Lung (tissue), 12 donors: Measurements from ENCODE around the gene RETREG1. TPM values are rescaled to one million over a fixed set of nuclear protein-coding genes. Genes with fewer than 3 reads are reported as not detected.

Source experiments
- ATAC-seq: fragments of 200-7000 bp; cut with Tn5 transposase; one replicate; pipeline ENCODE4 v1.9.1; 2020; ENCODE audit warnings: moderate number of reproducible peaks; ENCODE audit not compliant: insufficient read depth, low FRiP score
- DNase-seq, 3 donors: peaks; one replicate each; pipeline ENCODE4 v3.0.0-alpha.2; 2013 to 2017
- H3K27ac ChIP-seq, 2 donors: one replicate each; pipeline ENCODE4 v1.5.1; 2013; ENCODE audit warnings: mild to moderate bottlenecking in 2 of 2, moderate library complexity in 2 of 2, control low read depth in 1 of 2, inconsistent platforms in 1 of 2, low read depth in 1 of 2, low read length in 1 of 2
- H3K27me3 ChIP-seq, 3 donors: one replicate each; pipeline ENCODE4 v1.5.1; 2013; ENCODE audit warnings: low read length in 2 of 3; ENCODE audit not compliant: control insufficient read depth in 3 of 3, insufficient read depth in 3 of 3
- H3K36me3 ChIP-seq, 4 donors: one replicate each; pipeline ENCODE4 v1.5.1; 2013; ENCODE audit warnings: low read length in 4 of 4, mild to moderate bottlenecking in 1 of 4, moderate library complexity in 1 of 4; ENCODE audit not compliant: control insufficient read depth in 4 of 4, insufficient read depth in 4 of 4
- H3K4me1 ChIP-seq, 5 donors: one replicate each; pipeline ENCODE4 v1.5.1; 2013; ENCODE audit warnings: low read length in 5 of 5, mild to moderate bottlenecking in 2 of 5, moderate library complexity in 1 of 5; ENCODE audit not compliant: control insufficient read depth in 5 of 5, insufficient read depth in 5 of 5
- H3K4me3 ChIP-seq: one replicate; pipeline ENCODE4 v1.5.1; 2013; ENCODE audit warnings: mild to moderate bottlenecking, control low read depth, moderate library complexity
- H3K9ac ChIP-seq, 2 donors: one replicate each; pipeline ENCODE4 v1.5.1; 2013; ENCODE audit warnings: low read length in 2 of 2, control low read depth in 1 of 2; ENCODE audit not compliant: insufficient read depth in 1 of 2
- H3K9me3 ChIP-seq, 4 donors: one replicate each; pipeline ENCODE4 v1.5.1; 2013; ENCODE audit warnings: low read length in 3 of 4, mild to moderate bottlenecking in 1 of 4, moderate library complexity in 1 of 4; ENCODE audit not compliant: control insufficient read depth in 4 of 4, insufficient read depth in 3 of 4
- CTCF ChIP-seq: IDR thresholded peaks from 2 replicates; pipeline ENCODE4 v1.5.1; 2012; ENCODE audit warnings: mild to moderate bottlenecking; ENCODE audit errors: control extremely low read depth, extremely low read depth
- WGBS, 2 donors: extraction: QIAGEN DNeasy Blood & Tissue Kit; methylation state at CpG; one replicate each; pipeline ENCODE4 v1.1.7; 2013; 5-methylcytosine and 5-hydroxymethylcytosine counted together
- polyA plus RNA-seq, 2 donors: library from polyadenylated mRNA; stranded (reverse); fragments of 200-250 nt; gene quantifications; one replicate each; pipeline ENCODE4 v1.2.1, GENCODE V29; 2013
- total RNA-seq, 2 donors: library from RNA; depleted of rRNA in 1 of 2; stranded (reverse); fragments of >200 nt in 1 of 2; gene quantifications; one replicate each; pipeline ENCODE4 v1.2.1, GENCODE V29; 2014 to 2021
- donor health status: control.
- donor health status: control.
- donor health status: Bipolar disorder and iron deficiency.
- donor health status: healthy.
- donor health status: DM: yes; HTN: yes; CAD: no.

Gene RETREG1
- total and polyA plus RNA-seq, 4 donors: 6.8 to 19.5 (median 9.6) TPM

DNA sequence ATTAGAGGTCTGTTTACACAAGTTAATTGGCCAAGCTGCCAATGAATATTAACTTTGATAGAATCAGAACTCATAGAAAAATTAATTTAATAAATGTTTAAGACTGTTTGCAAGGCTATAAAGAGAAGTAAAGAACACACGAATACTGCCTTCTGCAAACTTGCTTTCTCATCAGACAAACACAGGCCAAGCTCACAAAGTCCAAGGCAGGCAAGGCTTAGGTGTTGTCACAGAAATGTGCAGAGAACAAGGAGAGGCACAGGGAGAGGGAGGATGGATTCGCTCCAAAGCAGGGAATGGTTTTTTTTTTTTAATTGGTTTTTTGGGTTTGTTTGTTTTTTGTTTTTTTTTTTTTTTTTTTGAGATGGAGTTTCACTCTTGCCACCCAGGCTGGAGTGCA lies 43.4 kb downstream of the RETREG1 start:
- Histone ChIP-seq H3K4me3 (no peak overlapping the region), H3K27ac (no peak overlapping the region), H3K9me3 (no peaks in the 10 kb centered on the region), H3K4me1 (peaks cover 0 to 3% (median 0%) of the 10 kb centered on the region in 5 donors), H3K9ac (no peak overlapping the region), H3K27me3 (no peaks in the 10 kb centered on the region), H3K36me3 (no peaks in the 10 kb centered on the region)
- ATAC-seq (no peak), DNase-seq (no peak)
- no peak for TF ChIP-seq CTCF
- WGBS, 2 donors: 83 to 89% methylated on average over 2 of the region's 2 CpGs

- H3K36me3 ChIP-seq: no peaks in the 10 kb centered on the region
- H3K9me3 ChIP-seq: no peaks in the 10 kb centered on the region
- no peak overlapping the region for H3K27ac ChIP-seq
- DNase-seq (no peak), ATAC-seq (no peak)
- H3K4me3 ChIP-seq: no peak overlapping the region
- WGBS, 2 donors: 97% methylated on average over 19 of the region's 19 CpGs
- peaks cover 0 to 3% (median 0%) of the 10 kb centered on the region in 5 donors for H3K4me1 ChIP-seq
- no peak for TF ChIP-seq CTCF
- H3K27me3 ChIP-seq: no peaks in the 10 kb centered on the region
- no peak overlapping the region for H3K9ac ChIP-seq
Measured at GRCh38 chr5:16572289-16573015, 44.3 kb downstream of the RETREG1 start.

DNA sequence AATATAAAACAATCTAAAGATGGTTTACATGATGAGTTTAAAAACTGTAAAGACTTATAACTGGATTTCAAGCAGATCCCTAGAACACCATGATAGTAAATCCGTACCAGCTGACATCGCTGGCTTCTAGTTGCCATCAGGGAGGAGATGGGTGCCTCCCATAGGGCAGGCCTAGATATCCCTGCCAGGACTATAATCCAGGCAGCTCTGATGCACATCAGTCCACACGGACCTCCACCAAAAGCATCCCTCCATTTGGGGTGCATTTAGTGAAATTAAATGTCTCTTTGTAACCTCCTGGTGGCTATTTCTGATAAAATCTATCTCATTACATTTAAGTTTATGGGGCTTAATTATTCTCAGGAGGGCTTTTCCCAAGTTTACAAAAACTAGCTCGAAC lies 45.8 kb downstream of the RETREG1 start:
- H3K9me3 ChIP-seq: no peaks in the 10 kb centered on the region
- TF ChIP-seq CTCF: no peak
- ATAC-seq (no peak), DNase-seq (no peak)
- H3K4me3 ChIP-seq: no peak overlapping the region
- H3K9ac ChIP-seq: no peak overlapping the region
- WGBS, 2 donors: 73 to 90% methylated on average over 4 of the region's 4 CpGs
- no peak overlapping the region for H3K27ac ChIP-seq
- H3K27me3 ChIP-seq: peaks cover 0 to 3% (median 0%) of the 10 kb centered on the region in 3 donors
- no peaks in the 10 kb centered on the region for H3K36me3 ChIP-seq
- H3K4me1 ChIP-seq: peaks cover 0 to 3% (median 0%) of the 10 kb centered on the region in 5 donors
